CD4-positive, alpha-beta T cell treated with Interleukin-1 beta for 1 hour (primary cell): ENCODE results near the gene CCDC3.

Experiments
- DNase-seq, 2 donors: peaks; one replicate each; pipeline ENCODE4 v3.0.0-alpha.2; 2020 to 2022

CCDC3 gene

GRCh38 chr10:12960941-12961340, 40.6 kb downstream of the CCDC3 start:
- DNase-seq = no peak

- no peak for DNase-seq
Observed at GRCh38 chr10:12960334-12960898, 41.1 kb downstream of the CCDC3 start.

GRCh38 chr10:12958546-12959110, 42.9 kb downstream of the CCDC3 start:
- DNase-seq = no peak

GRCh38 chr10:12957081-12957480, 44.4 kb downstream of the CCDC3 start:
- DNase-seq = no peak

- no peak for DNase-seq
Observed at GRCh38 chr10:12954866-12955265, 46.6 kb downstream of the CCDC3 start.

GRCh38 chr10:12950583-12951128, 50.9 kb downstream of the CCDC3 start:
- DNase-seq = no peak

- DNase-seq = no peak
Observed at GRCh38 chr10:12949248-12949647, 52.3 kb downstream of the CCDC3 start.

GRCh38 chr10:12947741-12948140, 53.8 kb downstream of the CCDC3 start:
- no peak for DNase-seq

- DNase-seq = no peak
Observed at GRCh38 chr10:12946372-12946771, 55.1 kb downstream of the CCDC3 start.

- no peak for DNase-seq
Observed at GRCh38 chr10:12945690-12946359, 55.7 kb downstream of the CCDC3 start.

GRCh38 chr10:12944931-12945330, 56.6 kb downstream of the CCDC3 start:
- DNase-seq = no peak

GRCh38 chr10:12943425-12943824, 58.1 kb downstream of the CCDC3 start:
- DNase-seq = no peak

GRCh38 chr10:12941966-12942365, 59.5 kb downstream of the CCDC3 start:
- DNase-seq = no peak

- no peak for DNase-seq
Observed at GRCh38 chr10:12940791-12941190, 60.7 kb downstream of the CCDC3 start.

- no peak for DNase-seq
Observed at GRCh38 chr10:12938271-12938670, 63.2 kb downstream of the CCDC3 start.

- DNase-seq = no peak
Observed at GRCh38 chr10:12937527-12937926, 64.0 kb downstream of the CCDC3 start.

- DNase-seq = no peak
Observed at GRCh38 chr10:12934777-12935176, 66.7 kb downstream of the CCDC3 start.

GRCh38 chr10:12929381-12929780, 72.1 kb downstream of the CCDC3 start:
- DNase-seq = no peak

- DNase-seq = no peak
Observed at GRCh38 chr10:12928571-12928970, 72.9 kb downstream of the CCDC3 start.

GRCh38 chr10:12927896-12928295, 73.6 kb downstream of the CCDC3 start:
- no peak for DNase-seq

- no peak for DNase-seq
Observed at GRCh38 chr10:12925845-12926244, 75.7 kb downstream of the CCDC3 start.

- DNase-seq = no peak
Observed at GRCh38 chr10:12924911-12925310, 76.6 kb downstream of the CCDC3 start.

GRCh38 chr10:12922117-12922900, 79.2 kb downstream of the CCDC3 start:
- no peak for DNase-seq

GRCh38 chr10:12921163-12921562, 80.3 kb downstream of the CCDC3 start:
- no peak for DNase-seq
